Activated naive CD4-positive, alpha-beta T cell treated with anti-CD3 and anti-CD28 coated beads, Interleukin-2, amount 50 U/mL, for 16 hours (primary cell): ENCODE results near the gene ARHGAP5.
"Not testable (repeated sequence)": the region's sequence is repeated elsewhere in the genome, so short reads cannot be mapped to it uniquely, and the experiment has no call there.

Experiments used
- DNase-seq: peaks from one replicate; pipeline ENCODE4 v3.0.0-alpha.2; 2020

ARHGAP5 gene

DNA sequence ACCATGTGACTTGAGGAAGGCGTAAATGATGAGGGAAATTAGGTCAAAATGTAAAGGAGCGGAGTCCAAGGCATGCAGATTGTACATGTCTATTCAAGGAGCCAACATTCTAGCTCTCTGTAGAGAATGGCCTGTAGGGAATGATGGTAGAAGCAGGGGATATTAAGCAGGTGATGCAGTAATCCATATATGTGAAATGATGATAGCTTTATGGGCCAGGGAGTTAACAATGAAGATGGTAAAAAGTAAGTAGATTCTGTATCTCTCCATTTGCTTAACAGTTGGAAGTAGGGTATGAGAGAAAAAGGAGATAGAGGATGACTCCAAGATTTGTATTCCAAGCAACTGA lies 33.4 kb downstream of the ARHGAP5 start:
- DNase-seq = no peak

DNA sequence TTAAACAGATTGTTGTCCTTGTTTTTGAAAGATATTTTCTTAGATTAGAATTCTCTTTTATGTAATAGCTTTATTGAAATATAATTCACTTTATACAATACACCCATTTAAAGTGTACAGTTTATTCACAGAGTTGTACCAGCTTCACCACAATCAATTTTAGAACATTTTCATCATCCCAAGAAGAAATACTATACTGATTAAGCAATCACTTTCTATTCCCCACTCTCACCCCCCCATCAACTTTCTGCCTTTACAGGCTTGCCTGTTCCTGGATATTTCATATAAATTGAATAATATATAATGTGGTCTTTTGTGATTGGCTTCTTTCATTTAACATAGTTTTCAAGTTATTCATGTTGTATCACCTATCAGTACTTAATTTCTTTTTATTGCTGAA lies 44.4 kb downstream of the ARHGAP5 start:
- DNase-seq = no peak

DNA sequence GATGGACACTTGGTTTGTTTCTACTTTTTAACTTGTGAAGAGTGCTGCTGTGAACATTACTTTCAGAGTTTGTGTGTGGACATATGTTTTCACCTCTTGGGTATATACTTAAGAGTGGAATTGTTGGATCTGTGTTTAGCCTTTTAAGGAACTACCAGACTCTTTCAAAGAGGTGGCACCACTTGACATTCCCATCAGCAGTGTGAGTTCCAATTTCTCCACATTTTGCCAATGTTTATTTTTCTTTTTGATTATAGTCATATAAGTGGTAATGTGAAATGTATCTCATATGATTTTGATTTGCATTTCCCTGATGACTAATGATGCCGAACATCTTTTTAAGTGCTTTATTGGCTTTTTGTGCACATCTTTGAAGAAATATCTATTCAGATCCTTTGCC lies 44.8 kb downstream of the ARHGAP5 start:
- no peak for DNase-seq

DNA sequence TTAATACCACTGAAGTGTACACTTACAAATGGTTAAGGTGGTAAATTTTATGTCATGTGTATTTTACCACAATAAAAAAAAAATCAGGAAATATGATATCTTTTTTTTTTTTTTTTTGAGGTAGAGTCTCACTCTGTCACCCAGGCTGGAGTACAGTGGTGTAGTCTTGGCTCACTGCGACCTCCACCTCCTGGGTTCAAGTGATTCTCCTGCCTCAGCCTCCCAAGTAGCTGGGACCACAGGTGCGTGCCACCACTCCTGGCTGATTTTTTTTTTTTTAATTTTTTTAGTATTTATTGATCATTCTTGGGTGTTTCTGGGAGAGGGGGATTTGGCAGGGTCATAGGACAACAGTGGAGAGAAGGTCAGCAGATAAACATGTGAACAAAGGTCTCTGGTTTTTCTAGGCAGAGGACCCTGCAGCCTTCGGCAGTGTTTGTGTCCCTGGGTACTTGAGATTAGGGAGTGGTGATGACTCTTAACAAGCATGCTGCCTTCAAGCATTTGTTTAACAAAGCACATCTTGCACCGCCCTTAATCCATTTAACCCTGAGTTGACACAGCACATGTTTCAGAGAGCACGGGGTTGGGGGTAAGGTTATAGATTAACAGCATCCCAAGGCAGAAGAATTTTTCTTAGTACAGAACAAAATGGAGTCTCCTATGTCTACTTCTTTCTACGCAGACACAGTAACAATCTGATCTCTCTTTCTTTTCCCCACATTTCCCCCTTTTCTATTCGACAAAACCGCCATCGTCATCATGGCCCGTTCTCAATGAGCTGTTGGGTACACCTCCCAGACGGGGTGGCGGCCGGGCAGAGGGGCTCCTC lies 50.0 kb downstream of the ARHGAP5 start:
- not testable (repeated sequence) for DNase-seq

DNA sequence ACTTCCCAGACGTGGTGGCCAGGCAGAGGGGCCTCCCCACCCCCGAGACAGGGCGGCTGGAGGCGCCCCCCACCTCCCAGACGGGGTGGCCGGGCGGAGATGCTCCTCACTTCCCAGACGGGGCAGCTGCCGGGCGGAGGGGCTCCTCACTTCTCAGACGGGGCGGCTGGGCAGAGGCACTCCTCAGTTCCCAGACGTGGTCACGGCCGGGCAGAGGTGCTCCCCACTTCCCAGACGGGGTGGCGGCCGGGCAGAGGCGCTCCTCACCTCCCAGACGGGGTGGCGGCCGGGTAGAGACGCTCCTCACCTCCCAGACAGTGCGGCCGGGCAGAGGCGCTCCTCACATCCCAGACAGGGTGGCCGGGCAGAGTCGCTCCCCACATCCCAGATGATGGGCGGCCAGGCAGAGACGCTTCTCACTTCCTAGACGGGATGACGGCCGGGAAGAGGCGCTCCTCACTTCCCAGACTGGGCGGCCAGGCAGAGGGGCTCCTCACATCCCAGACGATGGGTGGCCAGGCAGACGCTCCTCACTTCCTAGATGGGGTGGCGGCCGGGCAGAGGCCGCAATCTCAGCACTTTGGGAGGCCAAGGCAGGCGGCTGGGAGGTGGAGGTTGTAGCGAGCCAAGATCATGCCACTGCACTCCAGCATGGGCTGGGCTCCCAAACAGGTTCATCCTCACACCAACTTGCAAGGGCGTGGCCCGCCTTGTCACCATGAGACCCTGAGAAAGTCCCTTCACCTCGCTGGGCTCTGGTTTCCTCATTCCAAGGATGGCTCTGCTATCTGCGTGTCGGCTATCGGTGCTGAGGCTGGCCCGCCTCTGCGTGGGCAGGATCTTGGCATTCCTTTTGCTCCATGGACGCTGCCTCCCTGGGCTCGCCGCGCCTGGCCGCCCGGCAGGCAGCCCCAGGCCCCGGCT lies 50.9 kb downstream of the ARHGAP5 start:
- DNase-seq = not testable (repeated sequence)

DNA sequence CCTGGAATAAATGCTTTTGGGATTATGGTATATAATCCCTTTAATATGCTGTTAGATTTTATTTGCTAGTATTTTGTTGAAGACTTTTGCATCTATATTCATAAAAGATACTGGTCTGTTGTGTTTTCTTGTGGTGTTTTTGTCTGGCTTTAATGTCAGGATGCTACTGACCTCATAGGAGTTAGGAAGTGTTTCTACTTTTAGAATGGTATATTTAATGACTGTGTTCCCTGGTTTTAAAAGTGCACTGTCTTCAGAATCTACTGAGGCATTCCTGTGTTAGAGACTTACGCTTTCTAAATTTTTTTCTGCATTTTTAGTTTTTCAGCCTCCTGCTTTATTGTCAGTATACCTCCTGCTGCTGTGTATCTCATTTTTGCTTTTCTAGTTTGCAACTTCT lies 51.6 kb downstream of the ARHGAP5 start:
- DNase-seq = no peak

DNA sequence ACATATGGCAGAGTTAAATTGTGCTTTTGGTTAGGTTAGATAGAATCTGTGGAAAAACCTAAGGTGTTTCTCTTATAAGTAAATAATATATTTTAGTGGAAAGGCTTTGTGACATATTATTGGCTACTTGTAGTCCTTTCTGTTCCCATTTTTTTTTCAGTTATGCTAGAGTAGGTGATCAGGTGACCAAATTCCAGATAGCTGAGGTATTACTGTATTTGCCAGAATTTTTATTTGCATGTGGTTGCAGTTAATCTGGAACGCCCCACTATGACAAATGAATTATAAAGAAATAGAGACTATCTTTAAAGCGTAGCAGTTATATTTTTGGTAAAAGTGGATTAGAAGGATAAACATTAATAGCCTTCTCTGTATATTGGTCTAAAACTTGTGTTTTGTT lies 52.0 kb downstream of the ARHGAP5 start:
- no peak for DNase-seq

DNA sequence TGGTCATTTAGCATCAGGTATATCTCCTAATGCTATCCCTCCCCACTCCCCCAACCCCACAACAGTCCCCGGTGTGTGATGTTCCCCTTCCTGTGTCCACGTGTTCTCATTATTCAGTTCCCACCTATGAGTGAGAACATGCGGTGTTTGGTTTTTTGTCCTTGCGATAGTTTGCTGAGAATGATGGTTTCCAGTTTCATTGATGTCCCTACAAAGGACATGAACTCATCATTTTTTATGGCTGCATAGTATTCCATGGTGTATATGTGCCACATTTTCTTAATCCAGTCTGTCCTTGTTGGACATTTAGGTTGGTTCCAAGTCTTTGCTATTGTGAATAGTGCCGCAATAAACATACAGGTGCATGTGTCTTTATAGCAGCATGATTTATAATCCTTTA lies 54.6 kb downstream of the ARHGAP5 start:
- DNase-seq = not testable (repeated sequence)

DNA sequence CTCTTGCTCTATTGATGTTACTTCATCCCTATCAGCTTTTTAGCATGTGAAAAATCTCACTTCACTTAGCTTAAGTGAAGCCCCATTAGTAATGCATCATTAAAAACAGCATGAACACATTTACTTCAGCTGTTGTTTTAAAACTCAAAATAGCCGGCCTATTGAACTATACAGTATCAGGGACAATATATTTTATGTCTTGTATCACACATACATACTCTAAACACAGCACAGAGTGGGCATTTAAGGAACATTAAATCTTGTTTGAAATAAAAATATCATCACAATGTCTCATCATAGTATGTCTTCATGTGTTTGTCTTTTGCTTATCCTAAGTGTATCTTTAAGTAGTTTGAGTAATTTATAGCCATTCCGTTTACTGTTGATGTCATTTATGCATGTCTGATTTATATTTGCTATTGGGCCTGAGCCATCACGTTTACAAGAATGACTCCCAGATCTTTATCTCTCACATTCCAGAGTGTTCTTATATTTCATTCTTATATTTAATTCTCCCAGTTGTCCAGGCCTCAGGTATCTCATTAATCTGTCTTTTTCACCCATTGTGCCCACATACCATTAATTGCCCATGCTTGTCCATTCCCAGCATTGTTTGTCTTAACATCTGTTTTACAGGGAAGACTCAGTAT lies 57.5 kb downstream of the ARHGAP5 start:
- no peak for DNase-seq

DNA sequence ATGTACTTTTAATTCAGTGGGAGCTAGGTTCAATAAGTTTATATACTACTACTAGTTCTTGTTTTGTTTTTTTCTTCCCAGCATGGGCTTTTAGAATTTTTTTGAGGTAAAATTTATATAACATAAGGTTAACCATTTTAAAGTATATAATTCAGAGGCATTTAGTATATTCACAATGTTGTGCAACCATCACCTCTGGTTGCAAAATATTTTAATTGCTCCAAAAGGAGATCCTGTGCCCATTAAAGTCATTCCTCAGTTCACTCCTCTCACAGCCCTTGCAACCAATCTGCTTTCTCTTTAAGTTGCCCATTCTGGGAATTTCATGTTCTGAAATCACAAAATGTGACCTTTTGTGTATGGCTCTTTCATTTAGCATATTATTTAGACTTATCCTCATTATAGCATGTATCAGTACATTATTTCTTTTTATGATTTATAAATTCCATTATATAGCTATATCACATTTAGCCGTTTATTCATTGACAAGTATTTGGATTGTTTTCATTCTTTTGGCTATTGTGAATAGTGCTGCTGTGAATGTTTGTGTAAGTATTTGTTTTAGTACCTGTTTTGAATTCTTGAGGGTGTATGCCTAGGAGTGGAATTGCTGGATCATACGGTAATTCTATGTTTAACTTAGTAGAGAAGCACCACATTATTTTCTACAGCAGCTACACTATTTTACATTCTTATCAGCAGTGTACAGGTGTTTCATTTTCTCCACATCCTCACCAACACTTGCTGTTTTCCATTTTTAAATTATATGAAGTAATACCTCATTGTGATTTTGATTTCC lies 59.1 kb downstream of the ARHGAP5 start:
- no peak for DNase-seq

DNA sequence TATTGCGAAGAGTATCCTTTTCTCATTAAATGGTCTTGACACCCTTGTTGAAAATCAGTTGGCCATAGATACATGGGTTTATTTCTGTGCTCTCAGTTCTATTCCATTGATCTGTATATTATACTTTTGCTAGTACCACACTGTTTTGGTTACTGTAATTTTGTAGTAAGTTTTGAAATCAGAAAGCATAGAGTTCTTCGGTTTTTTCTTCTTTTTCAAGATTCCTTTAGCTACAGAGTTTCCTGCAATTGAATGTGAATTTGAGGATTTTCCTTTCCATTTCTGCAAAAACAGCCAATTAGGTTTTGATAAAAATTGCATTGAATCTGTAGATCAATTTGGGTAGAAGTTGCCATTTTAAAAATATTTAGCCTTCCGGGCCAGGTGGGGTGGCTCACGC lies 60.2 kb downstream of the ARHGAP5 start:
- DNase-seq = no peak

DNA sequence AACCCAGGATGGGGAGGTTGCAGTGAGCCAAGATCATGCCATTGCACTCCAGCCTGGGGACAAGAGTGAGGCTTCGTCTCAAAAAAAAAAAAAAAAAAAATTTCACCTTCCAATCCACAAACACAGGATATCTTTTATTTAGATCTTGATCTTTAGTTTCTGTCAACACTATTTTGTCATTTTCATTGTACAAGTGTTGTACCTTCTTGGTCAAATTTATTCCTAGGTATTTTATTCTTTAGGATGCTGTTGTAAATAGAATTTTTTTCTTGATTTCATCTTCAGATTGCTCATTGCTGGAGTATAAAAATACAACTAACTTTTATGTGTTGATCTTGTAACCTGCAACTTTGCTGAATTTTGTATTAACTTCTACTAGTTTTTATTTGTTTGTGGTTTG lies 60.8 kb downstream of the ARHGAP5 start:
- no peak for DNase-seq

DNA sequence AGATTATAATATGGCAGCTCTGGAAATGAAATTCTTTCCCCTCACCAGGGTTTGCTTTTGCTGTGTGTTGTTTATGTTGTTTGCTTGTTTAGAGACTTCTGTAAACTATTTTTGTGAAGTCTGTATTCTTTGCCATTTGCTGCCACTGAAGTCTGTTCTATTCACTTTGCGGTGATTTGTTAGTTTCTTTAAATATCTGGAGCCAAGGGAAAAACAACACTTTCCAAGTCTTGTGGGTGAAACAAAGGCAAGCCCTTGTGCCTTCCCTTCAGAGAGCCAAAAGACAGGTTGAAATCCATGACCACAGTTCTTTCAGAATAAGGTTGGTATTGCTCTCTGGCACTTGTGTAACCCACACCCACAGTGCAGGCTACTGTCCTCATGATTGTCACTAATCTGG lies 65.2 kb downstream of the ARHGAP5 start:
- DNase-seq = no peak

DNA sequence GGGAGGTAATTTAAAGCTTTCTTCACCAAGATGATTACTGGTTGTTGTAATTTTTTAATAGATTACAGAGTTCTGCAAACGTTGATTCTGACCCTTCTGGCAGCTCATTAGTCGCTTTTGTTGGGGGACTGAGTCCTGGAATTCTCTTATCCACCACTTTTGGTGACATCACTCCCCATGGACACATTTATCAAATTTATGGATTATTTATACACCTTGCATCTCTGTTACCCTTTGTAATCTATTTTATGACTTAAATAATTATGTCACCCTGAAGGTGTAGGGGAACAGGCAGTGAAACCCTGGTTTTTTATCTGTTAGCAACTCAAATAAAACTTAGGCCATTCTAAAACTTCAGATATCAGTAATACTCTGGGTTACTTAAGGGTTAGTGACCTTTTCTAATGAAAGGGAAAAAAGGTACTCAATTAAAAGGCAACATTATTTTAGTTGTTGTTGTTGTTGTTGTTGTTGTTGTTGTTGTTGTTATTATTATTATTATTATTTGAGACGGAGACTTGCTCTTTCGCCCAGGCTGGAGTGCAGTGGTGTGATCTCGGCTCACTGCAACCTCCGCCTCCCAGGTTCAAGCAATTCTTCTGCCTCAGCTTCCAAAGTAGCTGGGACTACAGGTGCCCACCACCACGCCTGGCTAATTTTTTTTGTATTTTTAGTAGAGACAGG lies 65.8 kb downstream of the ARHGAP5 start:
- DNase-seq = no peak

DNA sequence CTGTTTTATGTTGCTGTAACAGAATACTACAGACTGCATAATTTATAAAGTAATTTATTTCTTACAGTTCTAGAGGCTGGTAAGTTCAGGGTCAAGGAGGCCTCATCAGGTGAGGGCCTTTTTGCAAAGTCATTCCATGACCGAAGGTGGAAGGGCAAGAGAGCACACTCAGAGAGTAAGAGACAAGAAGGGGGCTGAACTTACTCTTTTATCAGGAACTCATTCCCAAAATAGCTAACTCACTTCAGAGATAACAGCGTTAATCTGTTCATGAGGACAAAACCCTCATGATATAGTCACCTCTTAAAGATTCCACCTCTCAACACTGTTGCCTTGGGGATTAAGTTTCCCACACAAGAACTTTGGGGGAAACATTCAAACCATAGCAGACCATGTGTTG lies 73.3 kb downstream of the ARHGAP5 start:
- no peak for DNase-seq

DNA sequence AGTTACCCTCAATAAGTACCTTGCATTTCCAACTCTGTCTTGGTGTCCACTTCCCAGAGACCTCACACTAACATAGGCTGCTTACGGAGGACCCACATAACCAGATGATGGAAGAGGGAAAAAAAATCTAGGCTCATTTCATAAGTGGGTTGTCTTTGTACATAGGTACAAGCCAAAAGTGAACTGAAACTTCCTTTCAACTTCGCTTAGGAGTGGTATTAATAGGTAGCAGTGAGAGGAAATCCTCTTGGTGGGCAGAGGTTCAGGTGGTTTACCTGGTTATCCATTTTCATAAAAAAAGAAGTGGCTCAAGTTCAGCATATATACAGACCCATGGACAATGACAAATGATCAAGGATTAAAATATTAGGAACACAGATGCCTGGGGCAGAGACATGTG lies 88.9 kb downstream of the ARHGAP5 start:
- DNase-seq = no peak

DNA sequence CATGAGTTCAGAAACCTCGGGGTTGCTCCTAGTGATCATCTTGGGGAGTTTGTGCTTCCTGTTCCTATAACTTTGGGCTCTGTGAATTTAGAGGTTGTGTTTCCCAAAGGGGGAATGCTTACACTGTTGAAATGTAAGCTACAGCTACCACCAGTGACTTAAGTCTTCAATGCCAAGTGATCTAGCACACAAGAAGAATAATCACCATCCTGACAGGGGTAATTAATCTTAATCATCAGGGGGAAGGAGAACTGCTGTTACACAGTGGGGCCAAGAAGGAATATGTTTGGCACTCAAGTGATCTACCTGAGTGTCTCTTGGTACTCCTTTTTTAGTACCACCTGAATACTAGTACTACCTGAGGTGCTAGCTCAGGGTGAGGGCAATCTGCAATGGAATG lies 89.8 kb downstream of the ARHGAP5 start:
- no peak for DNase-seq

DNA sequence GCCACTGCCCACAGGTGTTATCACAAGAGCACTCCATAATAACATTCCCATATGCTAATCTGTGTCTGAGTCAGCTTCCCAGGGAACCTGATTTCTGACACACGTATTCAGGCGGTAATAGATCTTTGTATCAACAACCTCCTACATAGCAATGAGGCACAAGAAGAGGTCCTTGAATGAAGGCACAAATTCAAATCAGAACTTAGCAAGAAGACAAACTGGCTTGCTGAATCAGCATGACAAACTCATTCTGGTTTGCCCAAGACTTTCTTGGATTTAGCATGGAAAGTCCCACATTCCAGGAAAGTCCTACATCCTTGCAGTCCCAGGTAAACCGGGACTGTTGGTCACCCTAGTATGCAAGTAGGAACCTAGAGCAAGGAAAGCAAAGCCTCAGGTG lies 90.8 kb downstream of the ARHGAP5 start:
- no peak for DNase-seq

DNA sequence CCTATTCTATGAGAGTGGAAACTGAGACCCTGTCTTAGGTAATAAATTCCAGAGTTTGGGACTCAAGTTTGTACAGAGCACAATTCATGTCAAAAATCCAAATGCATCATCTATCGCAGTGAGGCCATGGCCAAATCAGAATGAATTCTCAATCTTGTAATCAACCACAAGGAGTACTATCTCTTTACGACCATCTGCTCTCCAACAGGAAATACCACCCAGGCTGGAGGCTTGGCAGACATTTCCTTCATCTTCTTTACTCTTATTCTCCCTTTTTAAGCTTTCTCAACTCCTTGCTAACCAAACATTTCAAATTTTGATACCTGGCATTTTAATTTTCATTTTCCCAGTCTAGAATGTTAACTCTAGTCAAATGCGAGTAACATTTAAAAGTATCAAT lies 92.1 kb downstream of the ARHGAP5 start:
- no peak for DNase-seq

DNA sequence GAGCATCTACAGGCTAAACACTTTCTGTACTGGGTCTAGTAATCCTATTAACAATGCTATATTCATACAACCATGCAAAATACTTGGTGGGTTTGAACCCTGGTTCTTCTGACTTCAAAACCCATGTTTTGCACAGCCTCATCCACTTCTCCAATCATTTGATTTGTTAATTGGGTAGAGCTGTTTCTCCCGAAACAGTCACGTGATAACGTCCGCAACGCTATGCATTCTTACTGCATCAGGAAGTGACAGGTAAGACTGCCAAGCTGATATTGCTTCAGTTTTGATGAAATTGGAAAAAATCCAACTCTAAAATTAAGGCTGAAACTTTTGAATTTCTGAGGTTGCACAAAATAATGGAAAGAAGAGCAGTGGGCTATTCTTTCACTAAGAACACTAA lies 94.4 kb downstream of the ARHGAP5 start:
- no peak for DNase-seq

DNA sequence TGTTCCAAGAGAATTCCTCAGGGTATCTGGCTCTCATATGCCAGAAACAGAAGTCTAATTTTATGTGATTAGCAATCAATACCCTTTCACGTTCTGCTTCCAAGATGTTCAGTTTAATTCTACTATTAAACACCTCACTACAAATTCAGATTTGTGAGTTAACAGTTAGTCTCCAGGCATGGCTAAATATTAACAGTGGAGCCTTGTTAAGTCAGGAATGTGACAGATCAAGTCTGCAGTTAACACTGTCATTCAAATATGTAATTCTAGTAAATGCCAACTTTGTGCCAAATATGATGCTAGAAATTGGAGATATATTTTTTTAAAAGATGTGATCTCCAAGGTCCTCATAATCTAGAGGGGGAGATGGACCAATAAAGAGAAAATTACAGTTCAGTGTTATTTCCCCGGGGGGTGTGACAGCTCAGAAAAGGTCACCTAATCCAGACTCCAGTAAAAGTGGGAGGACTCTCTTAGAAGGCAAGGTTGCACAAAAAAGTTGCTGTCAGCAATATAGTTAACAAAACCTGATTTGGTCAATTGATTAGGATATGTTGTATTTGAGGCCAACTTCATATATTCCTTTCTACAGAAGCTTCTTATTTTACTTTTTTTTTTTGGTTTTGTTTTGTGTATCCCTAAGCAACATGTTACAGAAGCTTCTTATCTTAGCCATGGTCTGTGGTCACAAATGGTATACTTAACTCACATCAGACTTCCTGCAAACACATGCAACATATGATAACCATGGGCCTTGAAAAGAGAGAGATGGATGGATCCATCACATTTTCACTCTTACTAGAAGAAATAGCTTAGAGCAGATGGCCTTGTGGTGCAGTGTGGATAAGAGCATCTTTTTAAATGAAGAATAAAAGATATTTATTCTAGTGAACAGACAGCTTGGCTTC lies 106.3 kb downstream of the ARHGAP5 start:
- no peak for DNase-seq
